ENCODE measurements around the gene TRAPPC6A.

GRCh38 chr19:45136507-45137178 is 41.4 kb downstream of the TRAPPC6A start:
- TF ChIP-seq POLR2A (IDR thresholded peaks at IDR 0.05; ENCODE audit: low read depth, low read length) (no peak), POLR2AphosphoS5 (IDR thresholded peaks at IDR 0.05; ENCODE audit: low read depth, low read length) (no peak), TAF1 (IDR thresholded peaks at IDR 0.05; ENCODE audit: borderline replicate concordance, low read depth, low read length) (no peak)

Data from GM12892 (cell line).